WERI-Rb-1 (cell line): ENCODE measurements around the gene IGFBP4.

Source experiments
- DNase-seq: peaks from one replicate; pipeline ENCODE4 v3.0.0-alpha.2; 2020
- H3K27ac ChIP-seq: fragments of 250-450 bp; sonication (Bioruptor Pico); 2 replicates; pipeline ENCODE4 v1.5.1; 2020; ENCODE audit warnings: mild to moderate bottlenecking, moderate library complexity
- H3K27me3 ChIP-seq: fragments of 250-450 bp; sonication (Bioruptor Pico); 2 replicates; pipeline ENCODE4 v1.5.1; 2021; ENCODE audit warnings: mild to moderate bottlenecking, low read depth, moderate library complexity; ENCODE audit not compliant: insufficient read depth, severe bottlenecking
- H3K36me3 ChIP-seq: fragments of 250-450 bp; sonication (Bioruptor Pico); 2 replicates; pipeline ENCODE4 v1.5.1; 2020; ENCODE audit warnings: mild to moderate bottlenecking, moderate library complexity
- H3K4me3 ChIP-seq: 2 replicates; pipeline ENCODE4 v1.5.1; 2011; ENCODE audit warnings: low read depth, mild to moderate bottlenecking, control low read depth, low read length
- H3K9me3 ChIP-seq: fragments of 250-450 bp; sonication (Bioruptor Pico); 2 replicates; pipeline ENCODE4 v1.5.1; 2021; ENCODE audit warnings: mild to moderate bottlenecking, moderate library complexity; ENCODE audit not compliant: severe bottlenecking
- TF ChIP-seq, protein P1 (sequence below): IDR thresholded peaks from 2 replicates; pipeline ENCODE4 v1.5.1; 2011; ENCODE audit warnings: low read depth, mild to moderate bottlenecking, control low read depth, inconsistent platforms, low read length

The IGFBP4 gene

DNA sequence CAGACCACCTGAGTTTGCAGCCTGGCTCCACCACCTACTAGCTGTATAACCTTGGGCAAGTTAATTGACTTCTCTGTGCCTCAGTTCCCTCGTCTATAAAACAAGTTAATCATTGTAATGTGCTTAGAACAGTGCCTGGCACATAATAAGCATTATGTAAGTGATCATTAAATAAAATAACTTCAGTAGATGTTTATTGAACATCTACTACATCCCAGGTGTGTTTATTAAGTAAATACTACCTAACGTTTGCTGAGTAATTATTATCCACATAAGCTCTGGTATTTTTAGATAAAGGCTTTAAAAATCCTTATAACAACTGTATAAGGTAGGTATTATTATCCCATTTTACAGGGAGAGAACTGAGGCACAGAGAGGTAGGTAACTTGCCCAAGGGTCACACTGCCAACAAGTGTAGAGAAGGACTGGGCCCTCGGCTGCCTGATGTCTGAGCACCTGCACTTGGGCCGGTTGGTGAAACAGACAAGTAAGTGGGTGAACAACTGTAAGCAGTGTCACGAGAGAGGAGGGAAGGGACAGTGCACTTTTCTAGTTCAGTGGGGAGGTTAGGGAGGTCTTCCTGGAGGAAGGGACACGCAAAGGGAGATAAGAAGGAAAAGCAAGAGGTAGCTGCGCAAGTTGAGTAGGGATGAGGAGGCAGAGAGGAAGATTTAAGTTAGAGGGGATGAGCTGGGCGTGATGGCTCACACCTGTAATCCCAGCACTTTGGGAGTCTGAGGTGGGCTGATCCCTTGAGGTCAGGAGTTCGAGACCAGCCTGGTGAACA lies 53.6 kb downstream of the IGFBP4 start:
- no peaks in the 10 kb centered on the region for H3K27me3 ChIP-seq
- no peaks in the 10 kb centered on the region for H3K9me3 ChIP-seq
- H3K4me3 ChIP-seq = no peak overlapping the region
- DNase-seq = no peak
- no peaks in the 10 kb centered on the region for H3K36me3 ChIP-seq
- no peak overlapping the region for H3K27ac ChIP-seq
- TF ChIP-seq, protein P1, sequence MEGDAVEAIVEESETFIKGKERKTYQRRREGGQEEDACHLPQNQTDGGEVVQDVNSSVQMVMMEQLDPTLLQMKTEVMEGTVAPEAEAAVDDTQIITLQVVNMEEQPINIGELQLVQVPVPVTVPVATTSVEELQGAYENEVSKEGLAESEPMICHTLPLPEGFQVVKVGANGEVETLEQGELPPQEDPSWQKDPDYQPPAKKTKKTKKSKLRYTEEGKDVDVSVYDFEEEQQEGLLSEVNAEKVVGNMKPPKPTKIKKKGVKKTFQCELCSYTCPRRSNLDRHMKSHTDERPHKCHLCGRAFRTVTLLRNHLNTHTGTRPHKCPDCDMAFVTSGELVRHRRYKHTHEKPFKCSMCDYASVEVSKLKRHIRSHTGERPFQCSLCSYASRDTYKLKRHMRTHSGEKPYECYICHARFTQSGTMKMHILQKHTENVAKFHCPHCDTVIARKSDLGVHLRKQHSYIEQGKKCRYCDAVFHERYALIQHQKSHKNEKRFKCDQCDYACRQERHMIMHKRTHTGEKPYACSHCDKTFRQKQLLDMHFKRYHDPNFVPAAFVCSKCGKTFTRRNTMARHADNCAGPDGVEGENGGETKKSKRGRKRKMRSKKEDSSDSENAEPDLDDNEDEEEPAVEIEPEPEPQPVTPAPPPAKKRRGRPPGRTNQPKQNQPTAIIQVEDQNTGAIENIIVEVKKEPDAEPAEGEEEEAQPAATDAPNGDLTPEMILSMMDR = no peak

DNA sequence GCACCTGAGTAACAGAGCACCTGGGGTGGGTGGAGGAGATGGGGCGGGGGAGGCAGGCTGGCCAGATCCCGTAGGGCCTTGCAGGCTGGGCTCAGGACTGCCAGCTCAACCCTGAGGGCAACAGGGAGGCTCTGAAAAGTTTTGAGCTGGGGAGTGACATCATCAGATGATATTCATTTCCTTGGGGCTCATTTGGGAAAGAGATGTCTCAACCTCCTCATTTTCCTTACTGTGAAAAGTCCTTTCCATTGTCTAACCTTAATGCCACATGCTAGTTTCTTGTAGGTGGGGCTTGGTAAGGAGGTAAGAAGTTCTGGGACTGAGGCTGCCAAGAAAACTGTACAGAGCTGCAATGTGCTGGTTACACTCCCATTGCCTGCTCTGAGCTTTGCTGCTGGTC lies 54.4 kb downstream of the IGFBP4 start:
- no peak for DNase-seq
- Histone ChIP-seq H3K4me3 (no peak overlapping the region), H3K9me3 (no peaks in the 10 kb centered on the region), H3K27ac (no peak overlapping the region; the same call in 1 of the 2 replicates), H3K36me3 (no peaks in the 10 kb centered on the region), H3K27me3 (no peaks in the 10 kb centered on the region)
- TF ChIP-seq, protein P1 = no peak

DNA sequence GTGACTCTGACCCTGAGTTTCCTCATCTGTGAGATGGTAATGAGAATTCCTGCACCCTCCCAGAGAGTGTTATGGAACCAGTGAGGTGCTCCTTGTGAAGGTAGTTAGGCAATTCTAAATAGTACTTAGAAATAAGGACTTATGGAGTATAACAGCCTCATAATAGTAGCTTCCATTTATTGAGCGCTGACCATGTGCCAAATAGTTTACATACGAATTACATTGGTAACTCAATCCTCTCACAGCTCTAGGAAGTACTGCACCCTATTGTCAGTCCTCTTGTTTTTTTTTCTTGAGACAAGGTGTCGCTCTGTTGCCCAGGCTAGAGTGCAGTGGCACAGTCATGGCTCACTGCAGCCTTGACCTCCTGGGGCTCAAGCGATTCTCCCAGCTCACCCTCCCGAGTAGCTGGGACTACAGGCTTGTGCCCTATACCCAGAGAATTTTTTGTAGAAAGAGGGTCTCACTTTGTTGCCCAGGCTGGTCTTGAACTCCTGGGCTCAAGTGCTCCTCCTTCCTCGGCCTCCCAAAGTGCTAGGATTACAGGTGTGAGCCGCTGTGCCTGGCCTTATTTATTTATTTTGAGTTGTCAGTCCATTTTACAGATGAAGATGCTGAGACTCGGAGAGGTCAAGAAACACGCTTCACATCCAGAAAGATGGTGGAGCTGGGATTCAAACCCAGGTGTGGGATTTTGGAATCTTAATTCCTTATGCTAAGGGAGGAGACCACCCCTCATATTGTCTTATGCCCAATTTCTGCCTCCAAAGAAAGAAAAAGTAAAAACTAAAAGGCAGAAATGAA lies 55.2 kb downstream of the IGFBP4 start:
- no peak for DNase-seq
- TF ChIP-seq, protein P1 = no peak
- Histone ChIP-seq H3K36me3 (no peaks in the 10 kb centered on the region), H3K27me3 (no peaks in the 10 kb centered on the region), H3K27ac (no peak overlapping the region; the same call in 1 of the 2 replicates), H3K9me3 (no peaks in the 10 kb centered on the region), H3K4me3 (no peak overlapping the region)

DNA sequence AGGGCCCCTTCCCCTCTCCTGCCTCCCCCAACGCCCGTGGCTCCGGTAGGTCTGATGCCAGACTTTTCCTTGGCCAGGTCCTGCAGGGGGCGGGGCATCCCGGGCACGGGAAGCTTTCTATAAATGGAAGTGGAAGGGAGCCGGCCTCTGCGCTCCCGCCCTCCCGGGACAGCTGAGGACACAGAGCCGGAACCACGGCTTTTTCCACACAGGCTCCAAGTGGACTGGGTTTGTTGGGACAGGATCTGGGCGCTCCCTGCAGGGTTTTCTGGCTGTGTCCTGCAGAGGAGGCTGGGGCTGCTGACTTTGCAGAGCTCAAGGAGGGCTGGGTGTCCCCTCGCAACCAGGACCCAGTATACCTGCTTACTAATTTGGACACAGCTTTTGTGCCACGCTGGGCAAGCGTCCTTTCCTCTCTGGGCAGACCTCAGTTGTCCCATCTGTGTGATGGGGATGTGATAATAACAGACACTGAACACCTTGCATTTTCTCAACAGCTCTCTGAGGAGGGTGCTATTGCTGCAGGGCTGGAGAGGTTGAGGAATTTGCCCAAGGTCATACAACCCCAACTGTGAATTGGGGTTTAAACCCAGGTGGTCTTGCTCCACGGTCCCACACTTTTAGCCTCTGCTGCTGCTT lies 56.4 kb downstream of the IGFBP4 start:
- Histone ChIP-seq H3K27me3 (no peaks in the 10 kb centered on the region), H3K9me3 (no peaks in the 10 kb centered on the region), H3K4me3 (peak overlapping the region; percentile 22), H3K27ac (peak overlapping the region; percentile 45), H3K36me3 (no peaks in the 10 kb centered on the region)
- TF ChIP-seq, protein P1 = no peak
- peak; percentile 96 for DNase-seq

DNA sequence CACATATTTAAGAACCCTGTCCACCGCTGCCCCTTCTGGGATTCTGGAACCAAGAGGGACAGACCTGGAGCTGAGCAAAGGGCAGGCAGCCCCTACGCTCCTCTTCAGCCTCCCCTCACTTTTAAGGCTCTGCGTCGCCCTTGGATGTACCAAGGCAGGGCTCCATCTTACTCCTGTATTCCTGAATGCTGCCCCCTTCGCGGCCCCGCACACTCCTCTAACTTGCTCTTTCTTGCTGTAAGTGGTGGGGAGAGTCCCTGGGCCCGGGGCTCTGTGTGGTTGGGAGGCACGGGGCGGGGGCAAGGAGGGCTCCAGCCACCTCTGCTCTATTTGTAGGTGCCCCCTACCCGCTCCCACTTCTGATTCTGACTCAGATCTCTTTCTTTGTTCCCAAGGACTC lies 56.9 kb downstream of the IGFBP4 start:
- H3K27me3 ChIP-seq = no peaks in the 10 kb centered on the region
- no peak for DNase-seq
- H3K9me3 ChIP-seq = no peaks in the 10 kb centered on the region
- no peaks in the 10 kb centered on the region for H3K36me3 ChIP-seq
- TF ChIP-seq, protein P1 = no peak
- H3K4me3 ChIP-seq = no peak overlapping the region
- H3K27ac ChIP-seq = peak overlapping the region; percentile 45
